ENCODE results near the gene SLC4A4.

SLC4A4 gene

GRCh38 chr4:71417150-71417549 is 78.3 kb downstream of the SLC4A4 start:
- DNase-seq: no peak

DNA sequence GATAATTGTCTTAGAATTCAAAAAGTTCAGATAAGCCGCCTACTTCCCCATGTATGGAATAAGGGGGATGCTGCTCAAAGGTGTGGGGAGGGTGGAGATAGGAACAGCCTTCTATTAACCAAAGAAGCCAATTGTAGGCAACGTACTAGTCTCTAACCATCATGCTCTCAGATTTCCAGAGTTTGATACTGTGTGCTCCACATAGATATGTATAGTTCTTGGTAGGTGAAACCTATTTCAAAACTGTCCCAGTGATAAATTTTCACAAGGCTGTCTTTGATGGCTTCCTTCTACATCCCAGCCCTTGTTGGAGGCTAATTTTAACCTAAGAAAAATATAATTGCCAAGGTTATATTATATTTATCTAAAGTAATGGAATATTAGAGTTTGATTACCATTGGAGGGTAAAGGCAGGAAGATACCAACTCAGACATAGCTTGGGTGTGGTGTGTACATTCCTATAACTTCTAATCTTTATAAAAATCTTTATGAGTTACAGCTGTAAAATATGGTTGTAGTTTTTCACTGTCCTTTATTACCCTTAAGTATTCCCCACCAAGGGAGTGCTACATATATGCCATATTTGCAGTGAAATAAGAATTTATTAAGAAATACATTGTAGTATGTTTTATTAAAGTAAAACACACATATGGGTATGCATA is 87.7 kb downstream of the SLC4A4 start:
- DNase-seq: no peak

- DNase-seq: no peak
Measured at GRCh38 chr4:71429106-71429505, 90.3 kb downstream of the SLC4A4 start.

DNA sequence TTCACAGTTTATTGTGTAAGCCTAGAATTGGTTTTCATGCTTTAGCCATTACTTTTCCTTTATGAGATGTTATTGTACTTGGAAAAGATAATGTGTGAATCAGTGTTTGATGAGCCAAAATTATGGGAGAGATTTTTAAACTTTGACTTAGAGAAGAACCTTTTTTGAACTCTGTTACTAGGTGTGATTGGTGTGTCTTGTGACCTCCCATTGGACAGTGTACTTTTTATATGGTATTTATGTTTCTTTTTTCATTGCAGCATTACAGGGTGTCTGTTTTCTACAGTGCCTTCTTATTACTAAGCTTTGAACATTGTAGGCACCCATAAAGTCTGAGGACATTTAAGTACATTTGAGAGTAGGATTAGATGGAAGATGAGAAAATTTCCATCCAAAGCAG is 91.1 kb downstream of the SLC4A4 start:
- no peak for DNase-seq

DNA sequence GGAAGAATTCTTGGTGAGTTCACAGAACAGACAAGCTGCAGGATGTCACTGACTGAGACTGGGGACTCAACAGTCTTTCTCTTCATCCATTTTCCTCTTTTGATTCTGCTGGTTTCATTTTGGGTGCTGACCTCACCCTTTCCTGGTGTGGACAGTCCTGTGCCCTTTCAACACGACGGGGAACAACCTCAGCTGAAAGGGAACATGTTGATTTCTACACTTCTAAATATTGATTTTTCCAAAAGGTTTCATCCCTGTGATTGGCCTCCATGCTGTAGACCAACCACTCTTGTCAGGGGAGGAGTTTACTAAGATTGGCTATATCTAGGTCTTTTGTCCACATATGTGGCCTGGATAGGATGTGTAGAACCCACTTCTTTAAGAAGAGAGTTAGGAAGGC is 91.8 kb downstream of the SLC4A4 start:
- DNase-seq: no peak

DNA sequence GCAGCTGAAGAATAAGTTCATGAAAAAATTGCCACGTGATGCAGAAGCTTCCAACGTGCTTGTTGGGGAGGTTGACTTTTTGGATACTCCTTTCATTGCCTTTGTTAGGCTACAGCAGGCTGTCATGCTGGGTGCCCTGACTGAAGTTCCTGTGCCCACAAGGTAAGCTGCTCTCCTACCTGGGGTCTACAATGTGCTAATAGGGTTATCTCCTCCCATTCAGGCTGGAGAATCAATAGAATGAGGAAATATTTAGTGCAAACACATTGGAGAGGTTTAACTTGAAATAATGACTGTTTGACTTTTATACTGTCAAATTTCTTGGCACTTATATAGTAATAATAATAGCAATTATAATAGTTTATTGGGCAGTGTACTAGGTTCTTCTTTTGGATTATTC is 101.8 kb downstream of the SLC4A4 start:
- DNase-seq: no peak

DNA sequence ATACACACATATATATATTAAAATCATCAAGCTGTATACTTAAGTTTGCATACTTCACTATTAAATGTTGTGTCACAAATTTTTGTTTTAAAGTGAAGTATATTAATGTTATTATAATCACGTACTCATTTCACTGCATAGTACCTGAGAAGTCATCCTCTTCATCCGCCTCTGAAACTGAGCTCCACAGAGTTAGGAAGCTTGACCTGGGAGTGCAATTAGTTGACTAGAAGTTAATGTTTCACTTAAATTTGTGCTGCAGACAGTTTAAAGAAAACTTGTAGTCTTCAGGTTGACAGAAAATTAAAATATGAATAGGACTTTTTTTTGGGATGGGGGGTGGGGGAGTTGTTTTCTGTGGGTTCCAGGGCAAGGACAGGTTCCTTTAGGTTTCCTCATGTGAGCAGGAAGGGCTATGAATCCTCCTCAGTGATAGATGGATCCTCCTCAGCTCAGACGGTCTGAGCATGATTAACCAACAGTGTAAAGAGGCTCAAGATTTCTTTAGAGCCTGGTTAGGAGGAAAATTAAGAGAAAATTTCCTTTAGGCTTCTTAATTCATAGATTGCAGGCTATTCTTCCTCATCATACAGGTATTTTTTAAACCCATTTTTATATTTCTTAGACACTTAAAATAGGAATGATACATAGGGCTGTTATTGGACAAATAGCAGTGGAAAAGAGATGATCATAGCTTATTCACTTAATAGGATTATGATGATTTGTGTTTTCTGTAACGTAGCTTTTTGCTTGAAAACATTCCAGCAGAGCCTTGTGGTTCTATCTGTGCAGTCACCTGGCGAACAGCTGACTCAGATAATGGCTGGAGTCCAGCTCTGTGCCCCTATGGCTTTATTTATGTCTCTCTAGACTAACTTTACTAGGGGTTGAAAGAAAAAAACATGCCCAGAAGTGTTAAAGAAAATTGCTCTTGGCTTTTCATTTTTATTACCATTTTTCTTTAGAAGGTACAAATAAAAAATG is 102.7 kb downstream of the SLC4A4 start:
- no peak for DNase-seq

- DNase-seq: no peak
Measured at GRCh38 chr4:71442336-71442735, 103.5 kb downstream of the SLC4A4 start.

- DNase-seq: no peak
Measured at GRCh38 chr4:71444395-71444794, 105.6 kb downstream of the SLC4A4 start.

DNA sequence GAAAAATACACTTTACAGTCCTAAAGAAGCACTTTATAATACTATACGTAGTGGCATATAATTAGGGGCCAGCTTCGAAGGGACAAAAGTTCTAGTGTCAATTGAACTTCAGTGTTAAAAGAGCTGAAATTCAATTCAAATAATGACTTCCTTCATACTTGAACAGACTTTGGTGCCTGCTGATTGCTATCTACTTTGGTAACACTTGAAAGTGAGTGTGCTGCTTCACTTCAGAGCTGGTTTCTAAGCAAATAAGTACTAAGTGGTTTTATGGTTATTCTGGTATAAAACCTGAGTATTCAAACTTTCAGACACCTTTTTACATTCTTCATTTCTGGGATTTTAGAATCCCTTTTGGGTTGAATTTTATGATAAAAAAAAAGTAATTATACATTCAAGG is 107.0 kb downstream of the SLC4A4 start:
- no peak for DNase-seq

- no peak for DNase-seq
Measured at GRCh38 chr4:71446479-71447081, 107.8 kb downstream of the SLC4A4 start.

DNA sequence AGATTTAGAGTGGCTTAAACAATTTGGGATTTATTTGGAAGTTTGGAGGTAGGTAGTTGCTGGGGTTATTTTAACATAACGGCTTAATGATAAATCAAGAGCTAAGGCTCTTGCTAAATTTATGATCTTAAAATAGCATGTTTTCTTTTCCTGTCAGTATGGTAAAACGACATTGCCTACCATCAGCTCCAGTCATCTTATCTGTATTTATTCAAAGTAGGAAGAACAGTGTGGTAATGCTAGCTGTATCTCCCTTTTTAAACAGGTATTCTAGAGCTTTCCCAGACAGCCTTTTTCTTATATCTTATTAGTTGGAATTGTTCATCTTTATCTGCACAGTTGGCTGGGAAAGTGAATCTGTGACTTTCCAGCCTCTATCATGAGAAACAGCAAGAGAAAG is 110.2 kb downstream of the SLC4A4 start:
- DNase-seq: no peak

- DNase-seq: no peak
Measured at GRCh38 chr4:71449878-71450277, 111.1 kb downstream of the SLC4A4 start.

GRCh38 chr4:71453531-71453930 is 114.7 kb downstream of the SLC4A4 start:
- DNase-seq: no peak

DNA sequence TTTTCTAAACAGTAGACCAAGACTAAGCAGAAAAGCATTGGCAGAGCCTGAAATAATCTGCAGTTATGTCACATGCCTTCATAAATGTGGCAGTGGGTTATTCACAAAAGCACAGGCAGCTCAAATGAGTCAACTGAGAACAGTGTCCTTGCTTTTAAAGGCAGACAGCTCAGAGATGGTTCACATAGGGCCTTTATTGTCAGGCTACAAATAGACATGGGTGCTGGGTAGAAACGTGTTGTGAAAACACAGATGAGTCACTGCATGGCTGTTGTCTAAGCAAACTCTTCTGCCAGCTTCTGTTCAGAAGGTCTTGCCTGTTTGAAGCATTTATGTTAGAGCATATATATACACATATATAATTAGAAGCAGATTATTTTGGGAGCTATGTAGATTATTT is 118.0 kb downstream of the SLC4A4 start:
- no peak for DNase-seq

GRCh38 chr4:71460371-71460770 is 121.6 kb downstream of the SLC4A4 start:
- DNase-seq: no peak

DNA sequence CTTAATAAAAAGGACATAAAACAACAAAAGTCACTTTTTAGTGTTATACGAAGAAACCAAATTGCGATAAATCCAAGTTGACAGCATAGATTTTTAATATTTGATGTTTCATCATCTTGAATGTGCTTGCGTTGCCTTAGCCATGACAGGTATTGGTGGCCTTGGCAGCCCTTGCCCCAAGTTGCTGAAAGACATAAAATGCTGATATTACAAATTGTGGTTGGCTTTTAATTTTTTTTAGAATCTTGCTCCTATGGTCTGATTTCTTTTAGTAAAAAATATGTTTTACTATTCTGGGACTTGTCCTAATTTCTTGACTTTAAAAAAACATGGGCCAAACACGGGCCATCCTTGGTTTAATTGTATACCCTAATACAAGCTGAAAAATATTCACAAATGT is 122.6 kb downstream of the SLC4A4 start:
- DNase-seq: no peak

GRCh38 chr4:71466775-71467174 is 128.0 kb downstream of the SLC4A4 start:
- DNase-seq: no peak

DNA sequence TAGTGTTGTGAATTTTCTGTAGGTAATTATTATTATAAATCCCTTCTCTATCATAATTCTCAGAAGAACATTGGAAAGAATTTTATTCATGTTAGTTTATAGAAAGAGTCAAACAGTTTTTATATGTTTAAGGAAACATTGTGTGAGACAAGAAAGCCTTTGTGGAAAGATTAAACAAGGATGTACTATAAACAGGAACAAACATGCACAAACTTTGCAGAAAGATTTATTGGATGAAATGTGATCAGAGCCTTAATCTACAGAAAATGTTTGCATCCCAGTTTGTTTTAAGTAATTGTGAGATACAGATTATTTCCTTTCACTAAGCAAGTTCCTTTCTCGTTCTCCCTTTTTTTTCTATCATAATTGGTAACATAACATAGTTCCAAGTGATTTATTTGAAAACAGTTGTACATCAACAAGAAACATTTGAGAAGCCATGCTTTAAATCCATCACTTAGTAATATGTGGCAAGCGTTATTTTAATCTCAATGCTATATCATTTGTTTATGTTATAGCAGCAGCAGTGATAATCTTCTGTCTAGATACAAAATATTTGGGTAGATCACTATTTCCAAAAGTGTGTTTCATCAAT is 129.4 kb downstream of the SLC4A4 start:
- no peak for DNase-seq

GRCh38 chr4:71469541-71469940 is 130.7 kb downstream of the SLC4A4 start:
- no peak for DNase-seq

DNA sequence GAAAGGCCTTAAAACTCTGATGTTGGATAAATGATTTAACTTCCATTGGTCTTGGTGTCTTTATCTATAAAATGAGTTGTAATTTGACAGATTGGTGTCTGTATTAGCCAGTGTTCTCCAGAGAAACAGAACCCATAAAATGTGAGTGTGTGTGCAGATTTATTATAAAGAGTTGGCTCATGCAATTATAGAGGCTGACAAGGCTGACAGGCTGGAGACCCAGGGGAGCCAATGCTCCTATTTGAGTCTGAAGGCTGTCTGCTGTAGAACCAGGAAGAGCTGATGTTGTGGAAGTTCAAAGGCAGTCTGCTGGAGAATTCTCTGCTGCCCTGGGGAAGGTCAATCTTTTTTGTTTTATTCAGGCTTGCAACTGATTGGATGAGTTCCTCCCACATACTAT is 131.7 kb downstream of the SLC4A4 start:
- no peak for DNase-seq

DNA sequence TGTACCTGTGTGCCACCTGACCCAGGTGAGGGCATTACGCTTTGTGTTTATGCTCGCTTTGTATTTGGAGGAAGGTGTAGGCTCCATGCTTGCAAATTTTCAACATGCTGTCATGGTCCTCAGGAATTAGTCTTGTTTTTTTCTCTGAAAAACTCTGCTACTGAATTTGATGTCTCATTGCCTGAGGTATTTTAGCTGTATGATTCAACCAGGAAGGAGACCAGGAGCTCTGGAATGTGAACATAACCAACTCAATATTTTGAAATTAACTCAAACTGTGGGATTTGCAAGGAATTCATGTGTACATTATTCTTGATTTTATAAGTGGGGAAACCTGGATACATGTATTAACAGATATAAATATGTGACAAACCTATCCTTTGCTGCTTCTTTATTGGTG is 134.1 kb downstream of the SLC4A4 start:
- DNase-seq: no peak

- DNase-seq: no peak
Measured at GRCh38 chr4:71473541-71474240, 134.9 kb downstream of the SLC4A4 start.

Data from CD4-positive, alpha-beta T cell treated with Interleukin-17A for 1 hour (primary cell).